Neural cell (in vitro differentiated cells): Measurements from ENCODE around the gene KLHL3.

Experiments
- MXI1 ChIP-seq: fragments of 450-650 bp; conservative IDR thresholded peaks from 2 replicates; pipeline ENCODE4 v1.6.1; 2014; ENCODE audit warnings: antibody characterized with exemption, mild to moderate bottlenecking; ENCODE audit not compliant: poor library complexity, severe bottlenecking
- TF ChIP-seq, protein P1 (sequence below): fragments of 450-650 bp; IDR thresholded peaks from 2 replicates; pipeline ENCODE4 v1.5.1; 2014; ENCODE audit warnings: antibody characterized with exemption, mild to moderate bottlenecking, moderate library complexity; ENCODE audit not compliant: poor library complexity, severe bottlenecking

DNA sequence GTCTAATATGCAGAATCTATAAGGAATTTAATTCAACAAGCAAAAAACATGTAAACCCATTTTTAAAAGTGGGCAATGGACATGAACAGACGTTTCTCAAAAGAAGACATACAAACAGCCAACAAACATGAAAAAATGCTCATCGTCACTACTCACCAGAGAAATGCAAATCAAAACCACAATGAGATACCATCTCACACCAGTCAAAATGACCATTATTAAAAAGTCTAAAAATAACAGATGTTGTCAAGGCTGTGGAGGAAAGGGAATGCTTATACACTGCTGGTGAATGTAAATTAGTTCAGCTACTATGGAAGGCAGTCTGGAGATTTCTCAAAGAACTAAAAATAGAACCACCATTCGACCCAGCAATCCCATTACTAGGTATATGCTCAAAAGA, 3.1 kb upstream of the KLHL3 start:
- TF ChIP-seq, protein P1, sequence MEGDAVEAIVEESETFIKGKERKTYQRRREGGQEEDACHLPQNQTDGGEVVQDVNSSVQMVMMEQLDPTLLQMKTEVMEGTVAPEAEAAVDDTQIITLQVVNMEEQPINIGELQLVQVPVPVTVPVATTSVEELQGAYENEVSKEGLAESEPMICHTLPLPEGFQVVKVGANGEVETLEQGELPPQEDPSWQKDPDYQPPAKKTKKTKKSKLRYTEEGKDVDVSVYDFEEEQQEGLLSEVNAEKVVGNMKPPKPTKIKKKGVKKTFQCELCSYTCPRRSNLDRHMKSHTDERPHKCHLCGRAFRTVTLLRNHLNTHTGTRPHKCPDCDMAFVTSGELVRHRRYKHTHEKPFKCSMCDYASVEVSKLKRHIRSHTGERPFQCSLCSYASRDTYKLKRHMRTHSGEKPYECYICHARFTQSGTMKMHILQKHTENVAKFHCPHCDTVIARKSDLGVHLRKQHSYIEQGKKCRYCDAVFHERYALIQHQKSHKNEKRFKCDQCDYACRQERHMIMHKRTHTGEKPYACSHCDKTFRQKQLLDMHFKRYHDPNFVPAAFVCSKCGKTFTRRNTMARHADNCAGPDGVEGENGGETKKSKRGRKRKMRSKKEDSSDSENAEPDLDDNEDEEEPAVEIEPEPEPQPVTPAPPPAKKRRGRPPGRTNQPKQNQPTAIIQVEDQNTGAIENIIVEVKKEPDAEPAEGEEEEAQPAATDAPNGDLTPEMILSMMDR = no peak
- TF ChIP-seq MXI1 = no peak
